NT2/D1 (cell line): Measurements from ENCODE around the gene CCDC120.

Experiments
- YY1 ChIP-seq: IDR thresholded peaks from 2 replicates; pipeline ENCODE4 v1.6.1; 2011; ENCODE audit not compliant: insufficient read length, insufficient read depth
- ZNF274 ChIP-seq: IDR thresholded peaks from 2 replicates; pipeline ENCODE4 v1.6.1; 2011; ENCODE audit warnings: mild to moderate bottlenecking, low read depth, low read length

DNA sequence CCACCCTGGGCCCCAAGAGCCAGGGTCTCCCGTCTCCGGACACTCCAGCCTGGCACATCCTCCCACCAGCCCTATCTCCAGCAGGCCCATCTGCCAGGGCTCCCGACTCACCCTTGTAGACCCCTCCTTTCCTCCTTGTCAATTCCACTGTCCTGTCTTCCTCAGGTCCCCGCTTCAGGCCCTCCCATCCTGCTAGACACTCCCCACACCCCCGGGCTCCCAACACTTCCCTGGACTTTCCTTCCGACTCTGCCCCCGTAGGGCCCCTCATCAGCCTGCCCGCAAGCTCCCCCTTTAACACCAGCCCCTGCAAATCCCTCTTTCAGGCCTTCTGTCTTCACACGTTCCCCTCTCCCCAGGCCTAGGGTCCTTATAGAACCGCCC lies 13.9 kb downstream of the CCDC120 start:
- no peak for TF ChIP-seq ZNF274
- no peak for TF ChIP-seq YY1
